Measurements from ENCODE around the gene NCS1. TPM values are rescaled to one million over a fixed set of nuclear protein-coding genes. Genes with fewer than 3 reads are reported as not detected.
A peak's percentile ranks its signal among the peaks of the same experiment; 100 is the strongest.

NCS1 gene
- total RNA-seq, 1 donor from 2014 or later: 312 TPM

DNA sequence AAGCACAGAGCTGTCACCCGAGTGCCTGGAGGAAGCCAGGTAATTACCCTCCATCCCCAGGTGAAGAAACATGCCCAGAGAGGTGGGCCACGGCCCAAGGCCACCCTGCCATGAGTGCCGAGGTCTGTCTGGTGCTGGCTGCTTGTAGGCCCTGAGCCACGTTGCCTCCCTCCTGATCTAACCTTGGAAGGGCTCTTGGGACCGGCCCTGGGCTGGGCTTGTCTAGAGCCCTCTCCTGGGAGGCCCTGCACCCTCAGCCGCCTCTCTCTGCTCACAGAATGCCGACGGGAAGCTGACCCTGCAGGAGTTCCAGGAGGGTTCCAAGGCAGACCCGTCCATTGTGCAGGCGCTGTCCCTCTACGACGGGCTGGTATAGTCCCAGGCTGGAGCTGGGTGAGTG is 53.9 kb downstream of the NCS1 start:
- no peaks in the 10 kb centered on the region for H3K9me3 Mint-ChIP-seq (ENCODE audit: unreplicated experiment)
- H3K27me3 Mint-ChIP-seq (ENCODE audit: unreplicated experiment): peaks cover 4% of the 10 kb centered on the region
- TF ChIP-seq, protein P1, sequence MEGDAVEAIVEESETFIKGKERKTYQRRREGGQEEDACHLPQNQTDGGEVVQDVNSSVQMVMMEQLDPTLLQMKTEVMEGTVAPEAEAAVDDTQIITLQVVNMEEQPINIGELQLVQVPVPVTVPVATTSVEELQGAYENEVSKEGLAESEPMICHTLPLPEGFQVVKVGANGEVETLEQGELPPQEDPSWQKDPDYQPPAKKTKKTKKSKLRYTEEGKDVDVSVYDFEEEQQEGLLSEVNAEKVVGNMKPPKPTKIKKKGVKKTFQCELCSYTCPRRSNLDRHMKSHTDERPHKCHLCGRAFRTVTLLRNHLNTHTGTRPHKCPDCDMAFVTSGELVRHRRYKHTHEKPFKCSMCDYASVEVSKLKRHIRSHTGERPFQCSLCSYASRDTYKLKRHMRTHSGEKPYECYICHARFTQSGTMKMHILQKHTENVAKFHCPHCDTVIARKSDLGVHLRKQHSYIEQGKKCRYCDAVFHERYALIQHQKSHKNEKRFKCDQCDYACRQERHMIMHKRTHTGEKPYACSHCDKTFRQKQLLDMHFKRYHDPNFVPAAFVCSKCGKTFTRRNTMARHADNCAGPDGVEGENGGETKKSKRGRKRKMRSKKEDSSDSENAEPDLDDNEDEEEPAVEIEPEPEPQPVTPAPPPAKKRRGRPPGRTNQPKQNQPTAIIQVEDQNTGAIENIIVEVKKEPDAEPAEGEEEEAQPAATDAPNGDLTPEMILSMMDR (IDR thresholded peaks at IDR 0.05; ENCODE audit: partially characterized antibody, unreplicated experiment): no peak
- H3K36me3 Mint-ChIP-seq (ENCODE audit: unreplicated experiment): peaks cover 6% of the 10 kb centered on the region
- H3K4me3 Mint-ChIP-seq (ENCODE audit: unreplicated experiment): no peak overlapping the region
- no peaks in the 10 kb centered on the region for H3K4me1 Mint-ChIP-seq (ENCODE audit: low read depth, unreplicated experiment)
- DNase-seq: no peak
- peak overlapping the region; percentile 28 for H3K27ac Mint-ChIP-seq (ENCODE audit: unreplicated experiment)

DNA sequence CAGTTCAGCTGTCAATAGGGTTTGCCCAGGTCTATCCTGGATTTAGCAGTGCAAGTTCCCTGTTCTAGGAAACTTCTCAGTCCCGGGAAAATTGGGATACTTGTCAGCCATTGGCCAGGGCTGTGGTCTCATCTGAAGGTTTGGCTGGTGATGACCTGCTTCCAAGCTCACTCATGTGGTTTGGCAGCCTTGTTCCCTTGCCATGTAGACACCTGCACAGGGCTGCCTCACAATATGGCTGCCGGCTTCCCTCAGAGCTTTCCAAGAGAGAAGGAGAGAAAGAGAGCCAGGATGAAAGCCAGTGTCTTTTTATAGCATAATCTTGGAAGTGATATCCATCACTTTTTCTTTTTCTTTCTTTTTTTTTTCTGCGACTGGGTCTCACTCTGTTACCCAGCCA is 55.6 kb downstream of the NCS1 start:
- no peak overlapping the region for H3K4me3 Mint-ChIP-seq (ENCODE audit: unreplicated experiment)
- TF ChIP-seq, protein P1 (IDR thresholded peaks at IDR 0.05; ENCODE audit: partially characterized antibody, unreplicated experiment): no peak
- no peak overlapping the region for H3K27ac Mint-ChIP-seq (ENCODE audit: unreplicated experiment)
- H3K9me3 Mint-ChIP-seq (ENCODE audit: unreplicated experiment): peaks cover 2% of the 10 kb centered on the region
- DNase-seq: no peak
- H3K27me3 Mint-ChIP-seq (ENCODE audit: unreplicated experiment): peaks cover 4% of the 10 kb centered on the region
- peaks cover 3% of the 10 kb centered on the region for H3K4me1 Mint-ChIP-seq (ENCODE audit: low read depth, unreplicated experiment)
- H3K36me3 Mint-ChIP-seq (ENCODE audit: unreplicated experiment): peaks cover 6% of the 10 kb centered on the region

DNA sequence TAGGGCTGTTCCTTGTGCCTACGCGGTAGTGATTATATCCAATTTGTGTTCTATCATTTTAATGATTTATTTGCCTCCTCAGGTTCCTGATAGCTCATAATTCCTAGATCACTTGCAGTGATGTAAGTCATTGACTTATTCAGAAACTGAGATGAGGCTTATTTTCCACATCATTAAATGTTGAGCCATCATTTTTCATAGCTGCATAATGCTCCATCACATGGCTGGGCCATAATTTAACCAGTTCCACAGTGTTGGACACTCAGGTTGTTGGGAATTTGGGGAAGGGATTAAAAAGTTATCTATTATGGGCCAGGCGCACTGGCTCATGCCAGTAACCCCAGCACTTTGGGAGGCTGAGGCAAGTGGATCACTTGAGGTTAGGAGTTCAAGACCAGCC is 57.6 kb downstream of the NCS1 start:
- peaks cover 6% of the 10 kb centered on the region for H3K36me3 Mint-ChIP-seq (ENCODE audit: unreplicated experiment)
- no peak for DNase-seq
- peaks cover 8% of the 10 kb centered on the region for H3K9me3 Mint-ChIP-seq (ENCODE audit: unreplicated experiment)
- no peak overlapping the region for H3K27ac Mint-ChIP-seq (ENCODE audit: unreplicated experiment)
- TF ChIP-seq, protein P1 (IDR thresholded peaks at IDR 0.05; ENCODE audit: partially characterized antibody, unreplicated experiment): no peak
- no peak overlapping the region for H3K4me3 Mint-ChIP-seq (ENCODE audit: unreplicated experiment)
- peaks cover 7% of the 10 kb centered on the region for H3K27me3 Mint-ChIP-seq (ENCODE audit: unreplicated experiment)
- peaks cover 14% of the 10 kb centered on the region for H3K4me1 Mint-ChIP-seq (ENCODE audit: low read depth, unreplicated experiment)

DNA sequence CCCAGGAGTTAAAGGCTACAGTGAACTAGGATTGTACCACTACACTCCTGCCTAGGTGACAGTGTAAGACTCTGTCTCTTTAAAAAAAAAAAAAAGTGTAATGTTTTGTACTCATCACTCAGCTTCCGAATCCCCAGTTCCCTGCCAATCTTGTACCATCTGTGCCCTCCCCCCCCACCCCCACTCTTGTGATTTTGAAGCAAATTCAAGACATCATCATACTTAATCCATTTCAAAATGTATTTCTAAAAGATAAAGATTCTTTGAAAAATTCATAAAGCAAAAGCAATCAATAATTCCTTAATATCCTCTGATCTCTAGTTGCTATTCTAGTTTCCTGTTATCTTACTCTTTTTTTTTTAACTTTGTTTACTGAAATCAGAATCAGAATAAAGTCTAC is 58.4 kb downstream of the NCS1 start:
- Mint-ChIP-seq H3K27me3 (ENCODE audit: unreplicated experiment) (peaks cover 7% of the 10 kb centered on the region), H3K36me3 (ENCODE audit: unreplicated experiment) (peaks cover 6% of the 10 kb centered on the region), H3K27ac (ENCODE audit: unreplicated experiment) (no peak overlapping the region), H3K4me3 (ENCODE audit: unreplicated experiment) (no peak overlapping the region), H3K9me3 (ENCODE audit: unreplicated experiment) (peaks cover 8% of the 10 kb centered on the region), H3K4me1 (ENCODE audit: low read depth, unreplicated experiment) (peaks cover 15% of the 10 kb centered on the region)
- TF ChIP-seq, protein P1 (IDR thresholded peaks at IDR 0.05; ENCODE audit: partially characterized antibody, unreplicated experiment): no peak
- no peak for DNase-seq

DNA sequence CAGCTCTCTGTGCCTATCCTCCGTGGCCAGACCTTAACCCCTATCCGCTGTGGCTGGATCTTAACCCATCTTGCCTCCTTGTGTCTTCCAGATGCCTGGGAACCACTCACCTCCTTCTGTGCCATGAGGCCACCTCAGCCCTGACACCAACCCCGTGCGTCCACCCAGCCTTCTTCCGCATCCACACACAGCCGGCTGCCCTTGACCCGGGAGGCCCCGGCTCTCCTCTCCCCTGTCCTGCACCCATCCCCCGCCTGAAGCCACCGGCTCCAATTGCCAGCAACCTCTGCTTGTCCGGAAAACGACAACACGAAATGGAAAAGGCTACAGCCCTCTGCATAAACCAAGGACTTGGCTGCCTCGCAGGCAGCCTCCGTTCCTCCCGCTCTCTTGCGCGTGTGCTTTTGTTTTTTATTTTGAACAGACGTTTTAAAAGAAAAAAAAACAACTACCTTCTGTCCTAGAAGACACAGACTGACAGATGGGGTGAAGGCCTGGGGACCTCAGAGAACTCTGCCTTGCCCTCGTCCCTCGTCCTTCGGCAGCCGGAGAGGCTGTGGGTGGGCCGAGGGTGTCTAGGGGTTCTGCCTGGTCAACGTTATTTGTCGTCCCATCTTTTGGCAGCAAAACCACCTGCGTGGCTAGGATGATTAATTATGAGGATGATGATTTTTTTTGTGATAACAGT is 60.8 kb downstream of the NCS1 start:
- H3K27ac Mint-ChIP-seq (ENCODE audit: unreplicated experiment): peak overlapping the region; percentile 91
- TF ChIP-seq, protein P1 (IDR thresholded peaks at IDR 0.05; ENCODE audit: partially characterized antibody, unreplicated experiment): no peak
- peak; percentile 86 for DNase-seq
- peak overlapping the region; percentile 67 for H3K4me3 Mint-ChIP-seq (ENCODE audit: unreplicated experiment)
- H3K27me3 Mint-ChIP-seq (ENCODE audit: unreplicated experiment): peaks cover 3% of the 10 kb centered on the region
- peaks cover 24% of the 10 kb centered on the region for H3K4me1 Mint-ChIP-seq (ENCODE audit: low read depth, unreplicated experiment)
- no peaks in the 10 kb centered on the region for H3K36me3 Mint-ChIP-seq (ENCODE audit: unreplicated experiment)
- peaks cover 8% of the 10 kb centered on the region for H3K9me3 Mint-ChIP-seq (ENCODE audit: unreplicated experiment)
